WTC11 (cell line): ENCODE measurements around the gene POLD4.

ENCODE experiments used
- CREB1 ChIP-seq: sonication (generic); formaldehyde crosslinking; IDR thresholded peaks from 2 replicates; pipeline ENCODE4 v1.8.0; 2023; ENCODE audit warnings: mild to moderate bottlenecking, missing genetic modification reagents
- CTCF ChIP-seq: fragments of 200-600 bp; IDR thresholded peaks from 2 replicates; pipeline ENCODE4 v1.8.0; 2022; ENCODE audit warnings: antibody characterized with exemption
- E2F1 ChIP-seq: sonication (generic); formaldehyde crosslinking; IDR thresholded peaks from 2 replicates; pipeline ENCODE4 v1.8.0; 2022; ENCODE audit warnings: mild to moderate bottlenecking, missing genetic modification reagents
- FOXK1 ChIP-seq: sonication (generic); formaldehyde crosslinking; IDR thresholded peaks from 2 replicates; pipeline ENCODE4 v1.8.0; 2022; ENCODE audit warnings: mild to moderate bottlenecking, moderate library complexity, missing genetic modification reagents
- MAX ChIP-seq: sonication (generic); formaldehyde crosslinking; IDR thresholded peaks from 2 replicates; pipeline ENCODE4 v1.8.0; 2022; ENCODE audit warnings: mild to moderate bottlenecking, missing genetic modification reagents
- USF2 ChIP-seq: sonication (generic); formaldehyde crosslinking; IDR thresholded peaks from 2 replicates; pipeline ENCODE4 v1.8.1; 2023; ENCODE audit warnings: mild to moderate bottlenecking, missing genetic modification reagents, moderate library complexity

GRCh38 chr11:67344264-67344663, 9.1 kb downstream of the POLD4 start:
- no peak for TF ChIP-seq USF2
- TF ChIP-seq CREB1 (CRISPR knock-in tag): no peak
- TF ChIP-seq FOXK1 (CRISPR knock-in tag): no peak
- TF ChIP-seq CTCF: no peak
- no peak for TF ChIP-seq E2F1 (CRISPR knock-in tag)
- no peak for TF ChIP-seq MAX (CRISPR knock-in tag)
